HEK293T (cell line): Measurements from ENCODE around the gene GPT2.

Experiments
- CTCF ChIA-PET: fragments of 350-600 bp; formaldehyde crosslinking; extraction: SDS; loops from one replicate; lab custom pipeline; 2021; ENCODE audit warnings: antibody characterized with exemption, inconsistent platforms; lab: Yijun Ruan, JAX
- POLR2A ChIA-PET: fragments of 350-600 bp; formaldehyde crosslinking; extraction: SDS; loops from one replicate; lab custom pipeline; 2020; ENCODE audit warnings: antibody characterized with exemption, inconsistent platforms; lab: Yijun Ruan, JAX
- DNase-seq: peaks from one replicate; pipeline ENCODE4 v3.0.0; 2012; ENCODE audit warnings: mixed read lengths; ENCODE audit errors: extremely low spot score
- ARNT ChIP-seq: fragments of 450-650 bp; IDR thresholded peaks from 2 replicates; pipeline ENCODE4 v1.6.1; 2017; ENCODE audit warnings: mild to moderate bottlenecking
- BHLHE40 ChIP-seq: fragments of 450-650 bp; IDR thresholded peaks from 2 replicates; pipeline ENCODE4 v1.6.1; 2016; ENCODE audit warnings: mild to moderate bottlenecking, moderate library complexity, borderline replicate concordance
- CTBP1 ChIP-seq: fragments of 450-650 bp; IDR thresholded peaks from 2 replicates; pipeline ENCODE4 v1.6.1; 2016; ENCODE audit warnings: borderline replicate concordance
- ELF4 ChIP-seq: fragments of 450-650 bp; IDR thresholded peaks from 2 replicates; pipeline ENCODE4 v1.6.1; 2017; ENCODE audit warnings: antibody characterized with exemption
- FOXA1 ChIP-seq: fragments of 450-650 bp; IDR thresholded peaks from 2 replicates; pipeline ENCODE4 v1.6.1; 2016; ENCODE audit warnings: mild to moderate bottlenecking
- FOXK2 ChIP-seq: fragments of 450-650 bp; IDR thresholded peaks from 2 replicates; pipeline ENCODE4 v1.6.1; 2016; ENCODE audit warnings: mild to moderate bottlenecking
- FOXM1 ChIP-seq: fragments of 450-650 bp; IDR thresholded peaks from 2 replicates; pipeline ENCODE4 v1.6.1; 2017; ENCODE audit warnings: mild to moderate bottlenecking, borderline replicate concordance
- HDGF ChIP-seq: fragments of 450-650 bp; IDR thresholded peaks from 2 replicates; pipeline ENCODE4 v1.6.1; 2017; ENCODE audit warnings: antibody characterized with exemption, borderline replicate concordance
- L3MBTL2 ChIP-seq: fragments of 450-650 bp; conservative IDR thresholded peaks from 2 replicates; pipeline ENCODE4 v1.6.1; 2016; ENCODE audit warnings: mild to moderate bottlenecking
- LEF1 ChIP-seq: fragments of 450-650 bp; IDR thresholded peaks from 2 replicates; pipeline ENCODE4 v1.6.1; 2017; ENCODE audit warnings: mild to moderate bottlenecking, borderline replicate concordance
- NFRKB ChIP-seq: fragments of 450-650 bp; IDR thresholded peaks from 2 replicates; pipeline ENCODE4 v1.6.1; 2016; ENCODE audit warnings: mild to moderate bottlenecking, moderate library complexity
- PKNOX1 ChIP-seq: fragments of 450-650 bp; IDR thresholded peaks from 2 replicates; pipeline ENCODE4 v1.6.1; 2016
- SP1 ChIP-seq: fragments of 450-650 bp; IDR thresholded peaks from 2 replicates; pipeline ENCODE4 v1.6.1; 2017
- SUZ12 ChIP-seq: fragments of 450-650 bp; IDR thresholded peaks from 2 replicates; pipeline ENCODE4 v1.6.1; 2016; ENCODE audit warnings: mild to moderate bottlenecking
- TARDBP ChIP-seq: fragments of 450-650 bp; IDR thresholded peaks from 2 replicates; pipeline ENCODE4 v1.6.1; 2016
- ZNF384 ChIP-seq: fragments of 450-650 bp; IDR thresholded peaks from 2 replicates; pipeline ENCODE4 v1.6.1; 2016

Gene GPT2

GRCh38 chr16:46883690-46884512, at the start of gene GPT2:
TSS of gene GPT2 (plus strand) at chr16:46884362. CDS start at chr16:46884716, 354 bp downstream.
- ChIA-PET POLR2A (interaction anchor here (0.6 to 2.5 kb wide), 15 partner anchors 8 to 194 kb away, joined by 3 to 12 read pairs (median 6); partner anchors contain the start of genes C16orf87 and ORC6), CTCF (interaction anchor here (0.6 to 1.6 kb wide), 3 partner anchors 14 to 30 kb away, joined by 3 to 5 read pairs (median 4); no protein-coding TSS in a partner anchor)
- peak; percentile 90 for DNase-seq
- no peak for TF ChIP-seq TARDBP
- peak; percentile 40; the same call in 1 of the 2 replicates for TF ChIP-seq SUZ12
- peak; percentile 73 for TF ChIP-seq L3MBTL2

GRCh38 chr16:46836534-46837530, 47.3 kb upstream of the GPT2 start:
- POLR2A ChIA-PET, result no interaction called here
- CTCF ChIA-PET, result no interaction called here
- TF ChIP-seq TARDBP (no peak), FOXM1 (no peak), SUZ12 (no peak), NFRKB (no peak), ARNT (no peak), ZNF384 (no peak), HDGF (no peak), BHLHE40 (no peak), SP1 (no peak), FOXK2 (no peak), LEF1 (no peak), PKNOX1 (no peak), CTBP1 (no peak), ELF4 (no peak)
- no peak for DNase-seq

- no peak for DNase-seq
- ChIA-PET CTCF (no interaction called here), POLR2A (interaction anchor here (1.6 kb wide), 1 partner anchor 46 kb away, joined by 4 read pairs; no protein-coding TSS in a partner anchor)
- TF ChIP-seq NFRKB (no peak), PKNOX1 (no peak), L3MBTL2 (no peak), SUZ12 (no peak), ARNT (no peak)
These were observed 44.1 kb upstream of the GPT2 start for GRCh38 chr16:46839986-46840443.

- no peak for DNase-seq
- TF ChIP-seq TARDBP (no peak), ARNT (no peak), FOXK2 (no peak), HDGF (no peak), BHLHE40 (no peak), LEF1 (no peak), L3MBTL2 (no peak), FOXM1 (no peak), SUZ12 (no peak), NFRKB (no peak), ZNF384 (no peak), PKNOX1 (no peak)
- POLR2A ChIA-PET, result no interaction called here
- CTCF ChIA-PET, result interaction anchor here (0.6 kb wide), 1 partner anchor 20 kb away, joined by 4 read pairs; no protein-coding TSS in a partner anchor
These were observed 41.8 kb upstream of the GPT2 start for GRCh38 chr16:46842192-46842895.

GRCh38 chr16:46843898-46844642, 40.1 kb upstream of the GPT2 start:
- ChIA-PET CTCF (no interaction called here), POLR2A (no interaction called here)
- DNase-seq, result no peak
- TF ChIP-seq SUZ12 (no peak), CTBP1 (no peak), NFRKB (no peak), SP1 (no peak), FOXA1 (no peak), L3MBTL2 (no peak), ELF4 (no peak), ARNT (no peak)
